K562 (cell line): ENCODE measurements around the gene CENPT. TPM values are rescaled to one million over a fixed set of nuclear protein-coding genes. Genes with fewer than 3 reads are reported as not detected.
A peak's percentile ranks its signal among the peaks of the same experiment; 100 is the strongest.

Source experiments
- ATAC-seq: fragments of 200-7000 bp; cut with Tn5 transposase; 3 replicates; pipeline ENCODE4 v1.9.1; 2020; ENCODE audit warnings: moderate library complexity
- BruUV-seq: library from RNA; stranded (reverse); fragments of 400-500 nt; replicated peaks from 2 replicates; lab custom pipeline; 2021; lab: Mats Ljungman, UMichigan
- CTCF ChIA-PET: fragments of 300-600 bp; formaldehyde crosslinking; extraction: SDS; loops from one replicate; lab custom pipeline; 2021; ENCODE audit warnings: low intra/inter-chr PET ratio; lab: Yijun Ruan, JAX
- POLR2A ChIA-PET: fragments of 300-600, 350-650 bp; sonication (Branson Sonifier 250); formaldehyde crosslinking; extraction: SDS; loops from one replicate; lab custom pipeline; 2021; ENCODE audit warnings: antibody characterized with exemption, inconsistent platforms; lab: Yijun Ruan, JAX
- DNase-seq, 4 experiments: peaks; one replicate each; pipeline versions ENCODE4 v3.0.0 to v3.0.0-alpha.2; 2011 to 2018; ENCODE audit warnings: low spot score in 3 of 4, mixed read lengths in 3 of 4; ENCODE audit errors: extremely low read depth in 1 of 4
- FAIRE-seq: peaks from 2 replicates; lab custom pipeline; 2011; peaks lifted over from hg19 to GRCh38; lab: Jason Lieb, UNC
- H2AFZ ChIP-seq: 2 replicates; pipeline ENCODE4 v1.6.0; 2011; ENCODE audit warnings: low read depth, low read length, control low read depth, inconsistent platforms
- H3K27ac ChIP-seq: fragments of 200-600 bp; 3 replicates; pipeline ENCODE4 v1.8.0; 2011; ENCODE audit warnings: low read depth, mild to moderate bottlenecking, control low read depth, inconsistent platforms, low read length, moderate library complexity, mixed read lengths; ENCODE audit errors: extremely low read depth
- H3K27me3 ChIP-seq, 2 experiments: fragments of 300-600 bp in 1 of 2; 2 replicates in 1 of 2; 3 replicates in 1 of 2; pipeline versions ENCODE4 v1.6.0 to v1.8.0; 2011; ENCODE audit warnings: inconsistent platforms in 2 of 2, low read length in 2 of 2, mild to moderate bottlenecking in 1 of 2, mixed read lengths in 1 of 2, moderate library complexity in 1 of 2; ENCODE audit not compliant: control insufficient read depth in 2 of 2, insufficient read depth in 2 of 2
- H3K36me3 ChIP-seq: fragments of 300-600 bp; 3 replicates; pipeline ENCODE4 v1.8.0; 2011; ENCODE audit warnings: mild to moderate bottlenecking, low read length, inconsistent platforms; ENCODE audit not compliant: control insufficient read depth, insufficient read depth
- H3K4me1 ChIP-seq, 2 experiments: fragments of 200-600 bp in 1 of 2; replicated peaks in 1 of 2; 2 replicates in 1 of 2; 3 replicates in 1 of 2; pipeline versions ENCODE4 v1.5.1 to v1.8.0; 2011; ENCODE audit warnings: inconsistent platforms in 2 of 2, low read length in 2 of 2, mild to moderate bottlenecking in 1 of 2, mixed read lengths in 1 of 2, moderate library complexity in 1 of 2; ENCODE audit not compliant: control insufficient read depth in 2 of 2, insufficient read depth in 2 of 2
- H3K4me2 ChIP-seq: 2 replicates; pipeline ENCODE4 v1.6.1; 2011; ENCODE audit warnings: low read length, control low read depth, inconsistent platforms, mixed read lengths; ENCODE audit not compliant: insufficient read depth
- H3K4me3 ChIP-seq: fragments of 200-600 bp; sonication (generic), shearing (Covaris generic); 2 replicates; pipeline ENCODE4 v1.5.1; 2016; ENCODE audit warnings: control low read depth, inconsistent platforms
- H3K79me2 ChIP-seq: fragments of 200-600 bp; 3 replicates; pipeline ENCODE4 v1.8.0; 2011; ENCODE audit warnings: low read length, inconsistent platforms; ENCODE audit not compliant: control insufficient read depth, insufficient read depth
- H3K9ac ChIP-seq, 2 experiments: 2 replicates each; pipeline versions ENCODE4 v1.6.0 to v1.6.1; 2011; ENCODE audit warnings: low read depth in 2 of 2, low read length in 2 of 2, control low read depth in 1 of 2, inconsistent platforms in 1 of 2, mild to moderate bottlenecking in 1 of 2, mixed read lengths in 1 of 2; ENCODE audit not compliant: insufficient read depth in 1 of 2
- H3K9me1 ChIP-seq: one replicate; pipeline ENCODE4 v1.6.0; 2011; ENCODE audit warnings: inconsistent platforms, mild to moderate bottlenecking, low read length, moderate library complexity; ENCODE audit not compliant: control insufficient read depth, insufficient read depth
- H3K9me3 ChIP-seq: replicated peaks from 2 replicates; pipeline ENCODE4 v1.5.1; 2011; ENCODE audit warnings: low read depth, low read length, inconsistent platforms; ENCODE audit not compliant: control insufficient read depth, insufficient read depth
- H4K20me1 ChIP-seq: replicated peaks from 2 replicates; pipeline ENCODE4 v1.6.1; 2011; ENCODE audit warnings: low read length, inconsistent platforms, mixed read lengths; ENCODE audit not compliant: control insufficient read depth, insufficient read depth
- ARID3A ChIP-seq: IDR thresholded peaks from 2 replicates; pipeline ENCODE4 v1.6.1; 2012; ENCODE audit warnings: low read depth, low read length, improper control_type of control experiment, borderline replicate concordance
- ATF2 ChIP-seq: sonication (generic); formaldehyde crosslinking; IDR thresholded peaks from 2 replicates; pipeline ENCODE4 v1.8.1; 2022; ENCODE audit warnings: missing genetic modification reagents
- BHLHE40 ChIP-seq: IDR thresholded peaks from 2 replicates; pipeline ENCODE4 v1.6.1; 2011; ENCODE audit warnings: low read length, improper control_type of control experiment
- BRF1 ChIP-seq: IDR thresholded peaks from 3 replicates; pipeline ENCODE4 v1.6.1; 2011; ENCODE audit warnings: borderline replicate concordance, mild to moderate bottlenecking; ENCODE audit not compliant: insufficient read length; ENCODE audit errors: extremely low read depth
- FIP1L1 ChIP-seq: fragments of 200-400 bp; formaldehyde crosslinking; IDR thresholded peaks from 2 replicates; pipeline ENCODE4 v1.6.1; 2018; ENCODE audit warnings: mild to moderate bottlenecking, low read depth, low read length; ENCODE audit not compliant: poor library complexity, severe bottlenecking
- MCM7 ChIP-seq, 2 experiments: fragments of 450-650 bp; IDR thresholded peaks; 2 replicates each; pipeline ENCODE4 v1.6.1; 2016 to 2018
- NFIX ChIP-seq: fragments of 250-450 bp; sonication (Bioruptor Pico); IDR thresholded peaks from 2 replicates; pipeline ENCODE4 v1.4.0; 2020; ENCODE audit warnings: low read depth, mild to moderate bottlenecking, moderate library complexity
- NRF1 ChIP-seq, 2 experiments: fragments of 450-650 bp; IDR thresholded peaks in 1 of 2; conservative IDR thresholded peaks in 1 of 2; 2 replicates each; pipeline ENCODE4 v1.6.1; 2014; ENCODE audit warnings: mild to moderate bottlenecking in 2 of 2
- POLR2G ChIP-seq: fragments of 200-400 bp; formaldehyde crosslinking; IDR thresholded peaks from 2 replicates; pipeline ENCODE4 v1.6.1; 2017; ENCODE audit warnings: low read depth, mild to moderate bottlenecking, antibody characterized with exemption, low read length, moderate library complexity
- SMAD1 ChIP-seq: fragments of 150-350 bp; IDR thresholded peaks from 2 replicates; pipeline ENCODE4 v1.6.1; 2014; ENCODE audit warnings: low read length, low read depth; ENCODE audit not compliant: partially characterized antibody
- XRCC5 ChIP-seq: fragments of 200-400 bp; formaldehyde crosslinking; IDR thresholded peaks from 2 replicates; pipeline ENCODE4 v1.6.1; 2017; ENCODE audit warnings: low read depth, mild to moderate bottlenecking, low read length
- ZFP1 ChIP-seq: fragments of 450-650 bp; formaldehyde crosslinking; IDR thresholded peaks from 2 replicates; pipeline ENCODE4 v1.4.0; 2020; ENCODE audit warnings: mild to moderate bottlenecking, mixed read lengths
- ZFPM2 ChIP-seq: fragments of 250-450 bp; sonication (Bioruptor Pico); IDR thresholded peaks from 2 replicates; pipeline ENCODE4 v1.5.1; 2022; ENCODE audit warnings: mild to moderate bottlenecking
- ZNF431 ChIP-seq: sonication (generic); formaldehyde crosslinking; IDR thresholded peaks from 2 replicates; pipeline ENCODE4 v1.8.0; 2022; ENCODE audit warnings: mild to moderate bottlenecking, missing genetic modification reagents
- WGBS: fragments of 100-300 bp; shearing (Covaris generic); methylation state at CpG from one replicate; pipeline ENCODE4 v1.1.6; 2016; ENCODE audit warnings: low coverage, mixed read lengths; ENCODE audit not compliant: insufficient coverage; ENCODE audit errors: missing lambda C conversion rate; 5-methylcytosine and 5-hydroxymethylcytosine counted together
- in situ Hi-C: fragments of 300-500 bp; cut with MboI; formaldehyde crosslinking; loops from 4 replicates; pipeline ENCODE4 v1.15.0; 2018; ENCODE audit warnings: inconsistent platforms, mixed read lengths
- intact Hi-C: fragments of 100-400 bp; cut with micrococcal nuclease; formaldehyde crosslinking; loops from 2 replicates; pipeline ENCODE4 v1.14.2; 2022
- polyA plus RNA-seq, 8 experiments: library from polyadenylated mRNA; depleted of rRNA in 4 of 8; stranded (reverse) in 5 of 8; unstranded in 3 of 8; fragments of >200 nt; fragmentation: Nextera tagmentation in 2 of 8; fragmentation: Illumina TruSeq in 1 of 8; extraction: Ambion mirVana in 2 of 8; extraction: Trizol in 1 of 8; gene quantifications; 2 replicates each; pipeline versions ENCODE4 v1.2.1 to v1.2.3, GENCODE V29; 2011 to 2014; ENCODE audit warnings: inconsistent platforms in 1 of 8, missing spikeins in 1 of 8
- total RNA-seq, 7 experiments: library from RNA; depleted of rRNA in 6 of 7; stranded (reverse); fragments of >200 nt in 6 of 7; fragmentation: Illumina TruSeq in 2 of 7; extraction: Trizol in 2 of 7; gene quantifications; 2 replicates each; pipeline versions ENCODE4 v1.2.1 to v1.2.3, GENCODE V29; 2011 to 2021; ENCODE audit warnings: low replicate concordance in 1 of 7

Gene CENPT
- total and polyA plus RNA-seq, 9 of the 15 experiments (the other 6 are each of a cell fraction or from before 2014, with no cell fraction given), result 3.6 to 94.2 (median 44.1) TPM

DNA sequence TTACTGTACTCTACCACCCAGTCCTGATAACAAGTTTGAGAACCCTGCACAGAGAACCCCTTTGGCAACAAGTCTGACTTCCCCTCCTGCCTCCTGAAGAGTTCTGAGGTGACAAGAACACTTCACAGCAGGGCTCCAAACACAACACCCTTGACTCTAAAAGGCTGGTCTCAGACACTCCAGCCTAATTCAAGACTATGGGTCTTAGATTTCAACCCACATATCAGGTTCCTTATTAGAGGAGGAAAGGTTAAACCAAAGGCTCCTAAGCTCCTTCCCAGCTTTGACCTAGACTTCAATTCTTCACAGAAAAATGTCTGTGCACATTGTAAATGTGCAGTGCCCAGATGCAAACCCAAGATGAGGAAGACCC, 64.2 kb downstream of the CENPT start (continued):
- no peak for TF ChIP-seq MCM7 (IDR thresholded peaks at IDR 0.05)
- TF ChIP-seq ARID3A, result no peak
- TF ChIP-seq BRF1, result no peak
- TF ChIP-seq SMAD1, result no peak
- no peak for TF ChIP-seq BHLHE40
- TF ChIP-seq ZFPM2 (CRISPR knock-in tag), result no peak
- TF ChIP-seq, all 486 proteins: peak for 0

DNA sequence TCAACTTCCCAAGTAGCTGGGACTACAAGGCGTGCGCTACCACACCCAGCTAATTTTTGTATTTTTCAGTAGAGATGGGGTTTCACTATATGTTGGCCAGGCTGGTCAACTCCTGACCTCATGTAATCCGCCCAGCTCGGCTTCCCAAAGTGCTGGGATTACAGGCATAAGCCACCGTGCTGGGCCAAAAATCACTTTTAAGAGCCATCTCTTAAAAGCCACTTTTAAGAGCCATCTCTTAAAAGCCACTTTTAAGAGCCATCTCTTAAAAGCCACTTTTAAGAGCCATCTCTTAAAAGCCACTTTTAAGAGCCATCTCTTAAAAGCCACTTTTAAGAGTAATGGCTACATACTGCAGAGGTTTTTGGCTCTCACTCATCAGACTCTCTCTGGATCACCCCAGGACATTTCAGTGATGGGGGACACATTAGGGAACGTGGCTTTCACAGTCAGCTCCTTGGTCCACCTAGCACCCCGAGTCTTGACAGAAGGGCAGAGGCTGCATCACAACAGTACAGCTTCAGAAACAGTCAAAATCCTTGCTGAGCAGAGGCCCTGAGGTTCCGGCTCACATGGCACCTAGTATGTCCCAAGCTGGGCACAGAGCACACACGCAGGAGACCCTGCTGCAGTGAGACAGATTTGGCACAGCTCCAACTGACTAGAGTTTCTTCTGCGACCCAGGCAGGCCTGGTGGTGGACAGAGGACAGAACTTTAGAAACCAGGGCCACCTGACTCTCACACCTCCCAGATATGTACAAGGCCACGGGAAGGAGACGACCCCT, 64.7 kb downstream of the CENPT start:
- Histone ChIP-seq H3K4me1 (peaks cover 24 to 25% of the 10 kb centered on the region in 2 experiments), H3K27me3 (no peaks in the 10 kb centered on the region), H3K9me3 (no peaks in the 10 kb centered on the region; the same call in 1 of the 2 replicates), H2AFZ (no peak overlapping the region), H3K4me3 (no peak overlapping the region), H3K4me2 (no peak overlapping the region), H3K79me2 (peaks cover 37% of the 10 kb centered on the region), H4K20me1 (no peaks in the 10 kb centered on the region), H3K36me3 (peaks cover 10% of the 10 kb centered on the region; the same call in 2 of the 3 replicates), H3K27ac (peak overlapping the region; percentile 42; the same call in 2 of the 3 replicates), H3K9ac (peak overlapping the region in 1 of 2 experiments; percentile 53; a peak in 1 of 4 replicates), H3K9me1 (peaks cover 6% of the 10 kb centered on the region)
- intact Hi-C loops, result no loop called here
- CTCF ChIA-PET, result no interaction called here
- BruUV-seq, result no TSS peak
- 62% methylated on average over 11 of the region's 12 CpGs for WGBS
- DNase-seq (peak in 1 of 4 experiments; percentile 30), FAIRE-seq (no peak), ATAC-seq (no peak)
- in situ Hi-C loops, result no loop called here
- POLR2A ChIA-PET, result interaction anchor here (1.0 to 3.2 kb wide), 4 partner anchors 10 to 44 kb away, joined by 3 to 10 read pairs (median 4); no protein-coding TSS in a partner anchor
- TF ChIP-seq ZNF431 (no peak), FIP1L1 (no peak), XRCC5 (no peak), NFIX (CRISPR knock-in tag) (0 out of 2 replicates have a peak, but pooled peaks have one; percentile 10), ZFPM2 (CRISPR knock-in tag) (no peak), NRF1 (conservative IDR thresholded peaks at IDR 0.05 in 1 of 2, IDR thresholded peaks at IDR 0.05 in 1 of 2) (no peak), ZFP1 (no peak), ATF2 (no peak), POLR2G (no peak)
